ENCODE measurements around the gene CSF3R.

Gene CSF3R

DNA sequence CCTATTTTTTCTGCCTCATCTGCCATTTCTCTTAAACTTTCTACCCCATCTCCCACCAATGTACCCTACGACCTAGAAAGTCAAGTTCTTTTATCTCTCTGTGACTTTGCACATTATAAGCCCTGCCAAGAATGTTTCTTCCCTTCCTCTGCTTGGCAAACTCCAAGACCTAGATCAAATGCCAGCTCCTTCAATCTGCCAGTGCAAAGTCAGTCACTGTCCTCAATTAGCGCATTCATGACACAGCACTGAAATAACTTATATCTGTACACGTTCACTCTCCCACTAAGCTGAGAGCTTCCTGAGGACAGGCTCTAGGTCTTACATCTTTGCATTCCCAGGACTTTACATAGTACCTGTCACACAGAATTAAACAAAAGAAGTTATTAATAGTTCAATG, 63.6 kb downstream of the CSF3R start:
- Mint-ChIP-seq H3K4me1 (peaks cover 6% of the 10 kb centered on the region), H3K27ac (peak overlapping the region in 1 of 3 experiments; percentile 11), H3K36me3 (ENCODE audit: low read depth) (peaks cover 32% of the 10 kb centered on the region), H3K9me3 (no peaks in the 10 kb centered on the region), H3K27me3 (ENCODE audit: low read depth) (no peaks in the 10 kb centered on the region), H3K4me3 (no peak overlapping the region)
- TF ChIP-seq, protein P1, sequence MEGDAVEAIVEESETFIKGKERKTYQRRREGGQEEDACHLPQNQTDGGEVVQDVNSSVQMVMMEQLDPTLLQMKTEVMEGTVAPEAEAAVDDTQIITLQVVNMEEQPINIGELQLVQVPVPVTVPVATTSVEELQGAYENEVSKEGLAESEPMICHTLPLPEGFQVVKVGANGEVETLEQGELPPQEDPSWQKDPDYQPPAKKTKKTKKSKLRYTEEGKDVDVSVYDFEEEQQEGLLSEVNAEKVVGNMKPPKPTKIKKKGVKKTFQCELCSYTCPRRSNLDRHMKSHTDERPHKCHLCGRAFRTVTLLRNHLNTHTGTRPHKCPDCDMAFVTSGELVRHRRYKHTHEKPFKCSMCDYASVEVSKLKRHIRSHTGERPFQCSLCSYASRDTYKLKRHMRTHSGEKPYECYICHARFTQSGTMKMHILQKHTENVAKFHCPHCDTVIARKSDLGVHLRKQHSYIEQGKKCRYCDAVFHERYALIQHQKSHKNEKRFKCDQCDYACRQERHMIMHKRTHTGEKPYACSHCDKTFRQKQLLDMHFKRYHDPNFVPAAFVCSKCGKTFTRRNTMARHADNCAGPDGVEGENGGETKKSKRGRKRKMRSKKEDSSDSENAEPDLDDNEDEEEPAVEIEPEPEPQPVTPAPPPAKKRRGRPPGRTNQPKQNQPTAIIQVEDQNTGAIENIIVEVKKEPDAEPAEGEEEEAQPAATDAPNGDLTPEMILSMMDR (IDR thresholded peaks at IDR 0.05; ENCODE audit: unreplicated experiment in 3 of 3) = no peak

DNA sequence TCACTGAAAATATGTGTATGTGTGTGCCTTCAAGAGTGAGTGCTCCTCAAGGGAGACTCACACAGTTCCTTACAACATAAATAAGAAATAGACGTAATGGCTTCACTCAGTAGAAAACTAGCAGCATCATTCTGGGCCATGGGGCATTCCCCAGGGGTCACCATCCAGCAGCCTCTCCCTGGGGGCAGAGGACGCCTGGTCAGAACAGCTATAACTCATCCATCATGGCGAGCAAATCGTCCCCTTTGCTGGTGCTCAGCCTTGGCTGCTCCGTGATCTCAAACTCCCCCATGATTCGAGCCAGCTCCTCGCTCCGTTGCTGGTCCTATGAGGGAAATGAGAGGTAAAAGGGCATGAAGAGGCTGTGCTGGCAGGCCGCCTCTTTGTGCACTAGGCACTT, 64.8 kb downstream of the CSF3R start:
- Mint-ChIP-seq H3K9me3 (no peaks in the 10 kb centered on the region), H3K27me3 (ENCODE audit: low read depth) (no peaks in the 10 kb centered on the region), H3K4me1 (peaks cover 6% of the 10 kb centered on the region), H3K4me3 (no peak overlapping the region), H3K36me3 (ENCODE audit: low read depth) (peaks cover 36% of the 10 kb centered on the region), H3K27ac (peak overlapping the region in 2 of 3 experiments; percentile 1 to 12)
- TF ChIP-seq, protein P1 (IDR thresholded peaks at IDR 0.05; ENCODE audit: unreplicated experiment in 3 of 3) = no peak

Data from nephron (organoid).